ENCODE data around the gene AQP1.

DNA sequence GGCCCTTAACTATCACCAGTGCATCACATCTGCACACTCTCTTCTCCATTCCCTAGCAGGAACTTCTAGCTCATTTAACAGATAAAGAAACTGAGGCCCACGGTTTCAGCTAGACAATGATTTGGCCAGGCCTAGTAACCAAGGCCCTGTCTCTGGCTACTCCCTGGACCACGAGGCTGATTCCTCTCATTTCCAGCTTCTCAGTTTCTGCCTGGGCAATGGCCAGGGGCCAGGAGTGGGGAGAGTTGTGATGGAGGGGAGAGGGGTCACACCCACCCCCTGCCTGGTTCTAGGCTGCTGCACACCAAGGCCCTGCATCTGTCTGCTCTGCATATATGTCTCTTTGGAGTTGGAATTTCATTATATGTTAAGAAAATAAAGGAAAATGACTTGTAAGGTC is 13.5 kb downstream of the AQP1 start:
- TF ChIP-seq, protein P1, sequence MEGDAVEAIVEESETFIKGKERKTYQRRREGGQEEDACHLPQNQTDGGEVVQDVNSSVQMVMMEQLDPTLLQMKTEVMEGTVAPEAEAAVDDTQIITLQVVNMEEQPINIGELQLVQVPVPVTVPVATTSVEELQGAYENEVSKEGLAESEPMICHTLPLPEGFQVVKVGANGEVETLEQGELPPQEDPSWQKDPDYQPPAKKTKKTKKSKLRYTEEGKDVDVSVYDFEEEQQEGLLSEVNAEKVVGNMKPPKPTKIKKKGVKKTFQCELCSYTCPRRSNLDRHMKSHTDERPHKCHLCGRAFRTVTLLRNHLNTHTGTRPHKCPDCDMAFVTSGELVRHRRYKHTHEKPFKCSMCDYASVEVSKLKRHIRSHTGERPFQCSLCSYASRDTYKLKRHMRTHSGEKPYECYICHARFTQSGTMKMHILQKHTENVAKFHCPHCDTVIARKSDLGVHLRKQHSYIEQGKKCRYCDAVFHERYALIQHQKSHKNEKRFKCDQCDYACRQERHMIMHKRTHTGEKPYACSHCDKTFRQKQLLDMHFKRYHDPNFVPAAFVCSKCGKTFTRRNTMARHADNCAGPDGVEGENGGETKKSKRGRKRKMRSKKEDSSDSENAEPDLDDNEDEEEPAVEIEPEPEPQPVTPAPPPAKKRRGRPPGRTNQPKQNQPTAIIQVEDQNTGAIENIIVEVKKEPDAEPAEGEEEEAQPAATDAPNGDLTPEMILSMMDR (IDR thresholded peaks at IDR 0.05), result no peak
- no peak for TF ChIP-seq EP300 (IDR thresholded peaks at IDR 0.05; ENCODE audit: low read depth)
